Endothelial cell of umbilical vein (primary cell): ENCODE results near the gene WHRN. TPM values are rescaled to one million over a fixed set of nuclear protein-coding genes. Genes with fewer than 3 reads are reported as not detected.

Source experiments
- BruUV-seq: library from RNA; stranded (reverse); fragments of 400-500 nt; replicated peaks from 2 replicates; lab custom pipeline; 2021; lab: Mats Ljungman, UMichigan
- CTCF ChIA-PET: fragments of 300-600, 350-600 bp; sonication (Branson Sonifier 250); formaldehyde crosslinking; loops from one replicate; lab custom pipeline; 2021; ENCODE audit warnings: antibody characterized with exemption, inconsistent platforms; lab: Charles Lee
- POLR2A ChIA-PET: fragments of 300-600, 350-600 bp; sonication (Branson Sonifier 250); formaldehyde crosslinking; loops from one replicate; lab custom pipeline; 2021; ENCODE audit warnings: antibody characterized with exemption, inconsistent platforms; lab: Charles Lee
- DNase-seq: peaks from one replicate; pipeline ENCODE4 v3.0.0-alpha.2; 2011; ENCODE audit warnings: low read depth, low spot score
- FAIRE-seq: peaks from 2 replicates; lab custom pipeline; 2011; peaks lifted over from hg19 to GRCh38; lab: Jason Lieb, UNC
- H2AFZ ChIP-seq: 2 replicates; pipeline ENCODE4 v1.6.0; 2012; ENCODE audit warnings: low read depth, low read length, control low read depth, inconsistent platforms
- H3K27ac ChIP-seq: 2 replicates; pipeline ENCODE4 v1.5.1; 2011; ENCODE audit warnings: low read depth, mild to moderate bottlenecking, control low read depth, low read length, moderate library complexity; ENCODE audit not compliant: insufficient read depth
- H3K27me3 ChIP-seq, 2 experiments: 2 replicates each; pipeline versions ENCODE4 v1.6.0 to v1.6.1; 2011; ENCODE audit warnings: low read length in 2 of 2, mixed read lengths in 1 of 2; ENCODE audit not compliant: control insufficient read depth in 2 of 2, insufficient read depth in 2 of 2
- H3K36me3 ChIP-seq, 2 experiments: 2 replicates in 1 of 2; 3 replicates in 1 of 2; pipeline ENCODE4 v1.5.1; 2011; ENCODE audit warnings: low read length in 2 of 2, mild to moderate bottlenecking in 1 of 2, moderate library complexity in 1 of 2; ENCODE audit not compliant: control insufficient read depth in 2 of 2, insufficient read depth in 2 of 2; ENCODE audit errors: extremely low read depth in 1 of 2
- H3K4me1 ChIP-seq: 3 replicates; pipeline ENCODE4 v1.5.1; 2011; ENCODE audit warnings: mild to moderate bottlenecking, low read length; ENCODE audit not compliant: control insufficient read depth, insufficient read depth; ENCODE audit errors: extremely low read depth
- H3K4me2 ChIP-seq: 2 replicates; pipeline ENCODE4 v1.6.1; 2011; ENCODE audit warnings: low read length, control low read depth, mixed read lengths; ENCODE audit not compliant: insufficient read depth
- H3K4me3 ChIP-seq, 3 experiments: fragments of 200-600 bp in 1 of 3; sonication (generic), shearing (Covaris generic) in 1 of 3; replicated peaks in 1 of 3; 2 replicates each; pipeline ENCODE4 v1.5.1; 2011 to 2016; ENCODE audit warnings: control low read depth in 3 of 3, low read length in 3 of 3, mild to moderate bottlenecking in 2 of 3, inconsistent platforms in 1 of 3, low read depth in 1 of 3, moderate library complexity in 1 of 3; ENCODE audit not compliant: insufficient read depth in 1 of 3
- H3K79me2 ChIP-seq: 2 replicates; pipeline ENCODE4 v1.6.0; 2012; ENCODE audit warnings: low read length, inconsistent platforms; ENCODE audit not compliant: control insufficient read depth, insufficient read depth
- H3K9ac ChIP-seq: replicated peaks from 2 replicates; pipeline ENCODE3; 2011; ENCODE audit warnings: low read length, control low read depth; ENCODE audit not compliant: insufficient read depth; ENCODE audit errors: extremely low read depth
- H3K9me1 ChIP-seq: replicated peaks from 3 replicates; pipeline ENCODE4 v1.6.0; 2011; ENCODE audit warnings: mild to moderate bottlenecking, low read length; ENCODE audit not compliant: control insufficient read depth, insufficient read depth; ENCODE audit errors: extremely low read depth
- H3K9me3 ChIP-seq: replicated peaks from 2 replicates; pipeline ENCODE4 v1.5.1; 2012; ENCODE audit warnings: low read length, inconsistent platforms; ENCODE audit not compliant: control insufficient read depth, insufficient read depth
- H4K20me1 ChIP-seq: replicated peaks from 2 replicates; pipeline ENCODE3; 2011; ENCODE audit warnings: mild to moderate bottlenecking, low read length; ENCODE audit not compliant: control insufficient read depth, insufficient read depth; ENCODE audit errors: extremely low read depth
- EZH2 ChIP-seq: IDR thresholded peaks from 2 replicates; pipeline ENCODE4 v1.6.1; 2012; ENCODE audit warnings: borderline replicate concordance, low read depth, mild to moderate bottlenecking, moderate library complexity, low read length, inconsistent platforms; ENCODE audit not compliant: severe bottlenecking
- GATA2 ChIP-seq: IDR thresholded peaks from 2 replicates; pipeline ENCODE4 v1.7.0; 2011; ENCODE audit warnings: low read depth, mild to moderate bottlenecking, moderate library complexity, mixed read lengths, low read length; ENCODE audit not compliant: insufficient read length, insufficient read depth
- JUN ChIP-seq: IDR thresholded peaks from 2 replicates; pipeline ENCODE4 v1.6.1; 2011; ENCODE audit warnings: borderline replicate concordance, low read depth; ENCODE audit not compliant: insufficient read length, insufficient read depth
- POLR2AphosphoS5 ChIP-seq: IDR thresholded peaks from 2 replicates; pipeline ENCODE4 v1.6.1; 2012; ENCODE audit warnings: low read depth, mild to moderate bottlenecking, control low read depth, low read length, moderate library complexity; ENCODE audit not compliant: insufficient read depth
- dilution Hi-C: fragments of 300-500 bp; cut with MboI; formaldehyde crosslinking; loops from one replicate; pipeline ENCODE4 v1.15.0; 2019; ENCODE audit warnings: low sequenced_read_pairs; ENCODE audit not compliant: extremely low pct_ligation_motif_present
- intact Hi-C: fragments of 100-400 bp; cut with micrococcal nuclease; formaldehyde crosslinking; loops from one replicate; pipeline ENCODE4 v1.10.0; 2022
- polyA plus RNA-seq, 4 experiments: library from polyadenylated mRNA; depleted of rRNA in 3 of 4; stranded (reverse) in 3 of 4; unstranded in 1 of 4; fragments of >200 nt; gene quantifications; 2 replicates each; pipeline versions ENCODE4 v1.2.1 to v1.2.3, GENCODE V29; 2011 to 2012; ENCODE audit warnings: missing spikeins in 1 of 4
- total RNA-seq: library from RNA; stranded (reverse); gene quantifications from 2 replicates; pipeline ENCODE4 v1.2.3, GENCODE V29; 2021
- TF ChIP-seq, protein P1 (sequence below): IDR thresholded peaks from 2 replicates; pipeline ENCODE4 v1.6.1; 2011; ENCODE audit not compliant: insufficient read depth, insufficient read length

WHRN gene
- total and polyA plus RNA-seq, 2 donors (not counting 3 experiments of a cell fraction or from before 2014, with no cell fraction given) = 0.35 to 0.69 TPM

DNA sequence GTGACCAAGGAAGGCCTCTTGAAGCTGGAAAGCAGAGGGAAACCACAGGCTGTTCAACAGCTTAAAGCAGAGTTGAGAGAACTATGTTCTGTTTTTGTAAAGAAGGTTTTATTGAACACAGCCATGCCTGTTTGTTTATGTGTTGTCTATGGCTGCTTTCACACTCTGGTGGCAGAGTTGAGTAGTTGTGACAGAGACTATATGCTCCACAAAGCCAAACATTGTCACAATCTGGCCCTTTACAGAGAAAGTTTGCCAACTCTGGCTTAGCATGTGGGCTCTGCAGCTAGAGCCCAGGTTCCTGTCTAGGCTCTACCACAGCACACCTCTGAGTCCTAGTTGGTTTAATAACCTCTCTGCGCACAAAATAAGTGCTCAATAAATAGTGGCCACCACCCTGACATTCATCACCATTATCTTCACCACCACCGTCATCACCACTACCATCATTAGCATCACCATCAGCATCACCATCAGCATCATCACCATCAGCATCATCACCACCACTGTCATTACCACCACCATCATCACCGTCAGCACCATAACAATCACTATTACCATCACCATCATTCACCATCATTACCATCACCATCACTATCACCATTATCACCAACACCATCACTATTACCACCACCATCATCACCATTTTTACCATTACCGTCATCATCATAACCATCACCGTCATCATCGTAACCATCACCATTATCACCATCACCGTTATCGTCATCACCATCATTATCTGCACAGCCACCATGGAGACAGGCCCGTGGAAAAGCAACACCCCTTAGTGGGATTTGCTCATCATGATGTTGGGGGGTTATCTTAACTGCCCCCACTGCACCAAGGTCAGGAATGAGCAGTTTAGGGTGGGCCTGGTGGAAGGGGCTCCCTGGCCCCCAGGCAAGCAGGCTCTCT, 135.8 kb downstream of the WHRN start:
- dilution Hi-C loops (no loop called here), intact Hi-C loops (no loop called here)
- H3K27ac ChIP-seq = no peak overlapping the region
- FAIRE-seq (no peak), DNase-seq (no peak)
- BruUV-seq = no TSS peak
- H3K36me3 ChIP-seq = peaks cover 3 to 16% of the 10 kb centered on the region in 2 experiments
- H3K4me1 ChIP-seq = peaks cover 18% of the 10 kb centered on the region
- no peaks in the 10 kb centered on the region for H4K20me1 ChIP-seq
- H2AFZ ChIP-seq = no peak overlapping the region
- no peaks in the 10 kb centered on the region for H3K27me3 ChIP-seq
- H3K9me1 ChIP-seq = no peaks in the 10 kb centered on the region
- no peaks in the 10 kb centered on the region for H3K9me3 ChIP-seq
- H3K9ac ChIP-seq = no peak overlapping the region
- POLR2A ChIA-PET = no interaction called here
- no peak for TF ChIP-seq GATA2
- TF ChIP-seq, protein P1, sequence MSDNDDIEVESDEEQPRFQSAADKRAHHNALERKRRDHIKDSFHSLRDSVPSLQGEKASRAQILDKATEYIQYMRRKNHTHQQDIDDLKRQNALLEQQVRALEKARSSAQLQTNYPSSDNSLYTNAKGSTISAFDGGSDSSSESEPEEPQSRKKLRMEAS = no peak
- no peak for TF ChIP-seq POLR2AphosphoS5
- no peak for TF ChIP-seq JUN
- no peak for TF ChIP-seq EZH2
- CTCF ChIA-PET = interaction anchor here (0.8 kb wide), 1 partner anchor 36 kb away, joined by 3 read pairs; no protein-coding TSS in a partner anchor
- no peak overlapping the region for H3K4me2 ChIP-seq
- H3K4me3 ChIP-seq = no peak overlapping the region
- H3K79me2 ChIP-seq = no peaks in the 10 kb centered on the region
